Stomach (tissue), 9 donors: ENCODE measurements around the gene SF3B3. TPM values are rescaled to one million over a fixed set of nuclear protein-coding genes. Genes with fewer than 3 reads are reported as not detected.

ENCODE experiments used
- DNase-seq, 2 donors: peaks; one replicate each; pipeline versions ENCODE4 v3.0.0 to v3.0.0-alpha.2; 2013 to 2019
- H3K27ac ChIP-seq, 5 donors: fragments of 200-600 bp in 4 of 5; sonication (generic) in 4 of 5; one replicate each; pipeline ENCODE4 v1.5.1; 2013 to 2019; ENCODE audit warnings: mild to moderate bottlenecking in 1 of 5, moderate library complexity in 1 of 5
- H3K27me3 ChIP-seq, 3 donors: fragments of 200-600 bp; sonication (generic); one replicate each; pipeline ENCODE4 v1.5.1; 2017 to 2019; ENCODE audit warnings: mixed run types in 1 of 3
- H3K36me3 ChIP-seq, 4 donors: fragments of 200-600 bp; sonication (generic); 1 replicate in 3 of 4; 2 replicates in 1 of 4; pipeline ENCODE4 v1.5.1; 2016 to 2019
- H3K4me1 ChIP-seq, 4 donors: fragments of 200-600 bp; sonication (generic); one replicate each; pipeline ENCODE4 v1.5.1; 2016 to 2019
- H3K4me3 ChIP-seq, 4 donors: fragments of 200-600 bp; sonication (generic) in 3 of 4; one replicate each; pipeline ENCODE4 v1.5.1; 2016 to 2019; ENCODE audit warnings: mild to moderate bottlenecking in 1 of 4
- H3K9me3 ChIP-seq, 4 donors: fragments of 200-600 bp; sonication (generic); one replicate each; pipeline ENCODE4 v1.5.1; 2016 to 2019
- EP300 ChIP-seq: sonication (generic); formaldehyde crosslinking; IDR thresholded peaks from one replicate; pipeline ENCODE4 v1.6.1; 2017; ENCODE audit warnings: antibody characterized with exemption
- POLR2A ChIP-seq, 4 donors: fragments of 450-650 bp; IDR thresholded peaks; one replicate each; pipeline ENCODE4 v1.6.1; 2016; ENCODE audit warnings: antibody characterized with exemption in 4 of 4, control low read depth in 2 of 4, mild to moderate bottlenecking in 1 of 4, moderate library complexity in 1 of 4
- POLR2AphosphoS5 ChIP-seq, 3 donors: sonication (generic); formaldehyde crosslinking; IDR thresholded peaks; one replicate each; pipeline ENCODE4 v1.6.1; 2016; ENCODE audit warnings: antibody characterized with exemption in 3 of 3
- WGBS, 5 donors: extraction: QIAGEN DNeasy Blood & Tissue Kit in 3 of 5; methylation state at CpG; one replicate each; pipeline versions ENCODE4 v1.1.5 to v1.1.7; 2013 to 2018; 5-methylcytosine and 5-hydroxymethylcytosine counted together
- intact Hi-C: fragments of 100-400 bp; cut with DNase I; formaldehyde crosslinking; loops from one replicate; pipeline ENCODE4 v1.15.1; 2023; ENCODE audit warnings: low total_unique reads
- polyA plus RNA-seq, 3 donors: library from polyadenylated mRNA; stranded (reverse); fragments of 200-250 nt; gene quantifications; one replicate each; pipeline ENCODE4 v1.2.3, GENCODE V29; 2013
- total RNA-seq, 5 donors: library from RNA; depleted of rRNA; stranded (reverse); fragments of >200 nt; gene quantifications; one replicate each; pipeline versions ENCODE4 v1.1.0 to v1.2.3, GENCODE V29; 2014 to 2016
- TF ChIP-seq, protein P1 (sequence below), 7 experiments: fragments of 450-650 bp in 4 of 7; fragments of 200-600 bp in 3 of 7; sonication (generic) in 3 of 7; IDR thresholded peaks; one replicate each; pipeline ENCODE4 v1.5.1; 2016 to 2019; ENCODE audit warnings: antibody characterized with exemption in 7 of 7, control low read depth in 2 of 7, mild to moderate bottlenecking in 1 of 7
- donor health status: healthy with polysubstance abuse.
- donor health status: Bipolar disorder and iron deficiency.
- donor health status: healthy.

Gene SF3B3
- total and polyA plus RNA-seq, 8 donors: 30.8 to 141 (median 79.8) TPM

DNA sequence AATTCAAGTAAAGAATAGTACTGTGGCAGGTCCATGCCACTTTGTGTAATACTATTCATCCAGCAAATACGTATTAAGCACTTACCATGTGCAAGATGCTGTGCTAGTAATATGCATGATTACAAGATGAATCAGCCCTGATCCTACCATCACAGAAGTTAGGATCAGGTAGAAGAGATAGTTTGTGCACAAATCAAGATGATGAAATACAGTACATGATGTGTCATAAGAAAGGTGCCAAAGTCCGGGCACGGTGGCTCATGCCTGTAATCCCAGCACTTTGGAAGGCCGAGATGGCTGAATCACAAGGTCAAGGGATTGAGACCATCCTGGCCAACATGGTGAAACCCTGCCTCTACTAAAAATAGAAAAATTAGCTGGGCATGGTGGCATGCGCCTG lies 11.2 kb upstream of the SF3B3 start:
- WGBS, 5 donors: 92 to 98% (median 96%) methylated on average over 5 of the region's 5 CpGs
- intact Hi-C loops: no loop called here
- H3K36me3 ChIP-seq: peaks cover 81 to 100% (median 100%) of the 10 kb centered on the region in 4 donors
- no peak overlapping the region for H3K4me3 ChIP-seq
- H3K27ac ChIP-seq: no peak overlapping the region
- no peaks in the 10 kb centered on the region for H3K9me3 ChIP-seq
- H3K27me3 ChIP-seq: no peaks in the 10 kb centered on the region
- no peaks in the 10 kb centered on the region for H3K4me1 ChIP-seq
- no peak for DNase-seq
- TF ChIP-seq POLR2A (IDR thresholded peaks at IDR 0.05): no peak
- TF ChIP-seq, protein P1, sequence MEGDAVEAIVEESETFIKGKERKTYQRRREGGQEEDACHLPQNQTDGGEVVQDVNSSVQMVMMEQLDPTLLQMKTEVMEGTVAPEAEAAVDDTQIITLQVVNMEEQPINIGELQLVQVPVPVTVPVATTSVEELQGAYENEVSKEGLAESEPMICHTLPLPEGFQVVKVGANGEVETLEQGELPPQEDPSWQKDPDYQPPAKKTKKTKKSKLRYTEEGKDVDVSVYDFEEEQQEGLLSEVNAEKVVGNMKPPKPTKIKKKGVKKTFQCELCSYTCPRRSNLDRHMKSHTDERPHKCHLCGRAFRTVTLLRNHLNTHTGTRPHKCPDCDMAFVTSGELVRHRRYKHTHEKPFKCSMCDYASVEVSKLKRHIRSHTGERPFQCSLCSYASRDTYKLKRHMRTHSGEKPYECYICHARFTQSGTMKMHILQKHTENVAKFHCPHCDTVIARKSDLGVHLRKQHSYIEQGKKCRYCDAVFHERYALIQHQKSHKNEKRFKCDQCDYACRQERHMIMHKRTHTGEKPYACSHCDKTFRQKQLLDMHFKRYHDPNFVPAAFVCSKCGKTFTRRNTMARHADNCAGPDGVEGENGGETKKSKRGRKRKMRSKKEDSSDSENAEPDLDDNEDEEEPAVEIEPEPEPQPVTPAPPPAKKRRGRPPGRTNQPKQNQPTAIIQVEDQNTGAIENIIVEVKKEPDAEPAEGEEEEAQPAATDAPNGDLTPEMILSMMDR (IDR thresholded peaks at IDR 0.05): no peak
- TF ChIP-seq POLR2AphosphoS5 (IDR thresholded peaks at IDR 0.05): no peak
- TF ChIP-seq EP300: no peak

DNA sequence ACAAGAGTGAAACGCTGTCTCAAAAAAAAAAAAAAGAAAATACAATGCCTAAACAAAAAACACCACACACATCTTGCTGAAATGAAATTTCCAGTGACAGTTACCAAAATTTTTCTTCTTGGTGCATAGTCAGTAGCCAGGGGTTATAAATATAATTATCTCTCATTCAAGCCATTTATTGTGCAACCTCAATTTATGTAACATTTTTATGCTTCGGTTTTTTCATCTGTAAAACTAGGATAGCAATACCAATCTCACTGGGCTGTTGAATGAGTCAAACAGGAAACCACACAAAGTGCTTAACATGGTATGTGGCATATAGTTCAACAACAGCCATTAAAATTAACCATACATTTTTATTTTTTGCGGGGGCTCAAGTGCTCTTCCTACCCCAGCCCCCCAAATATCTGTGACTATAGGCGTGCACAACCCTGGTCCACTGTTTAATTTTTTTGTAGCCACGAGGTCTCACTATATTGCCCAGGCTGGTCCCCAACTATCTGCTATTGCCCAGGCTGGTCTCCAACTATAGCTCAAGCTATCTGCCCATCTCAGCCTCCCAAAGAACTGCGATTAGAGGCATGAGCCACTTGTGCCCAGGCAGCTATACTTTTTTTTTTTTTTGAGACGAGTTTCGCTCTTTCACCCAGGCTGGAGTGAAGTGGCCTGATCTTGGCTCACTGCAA lies 2.9 kb upstream of the SF3B3 start:
- no peaks in the 10 kb centered on the region for H3K9me3 ChIP-seq

DNA sequence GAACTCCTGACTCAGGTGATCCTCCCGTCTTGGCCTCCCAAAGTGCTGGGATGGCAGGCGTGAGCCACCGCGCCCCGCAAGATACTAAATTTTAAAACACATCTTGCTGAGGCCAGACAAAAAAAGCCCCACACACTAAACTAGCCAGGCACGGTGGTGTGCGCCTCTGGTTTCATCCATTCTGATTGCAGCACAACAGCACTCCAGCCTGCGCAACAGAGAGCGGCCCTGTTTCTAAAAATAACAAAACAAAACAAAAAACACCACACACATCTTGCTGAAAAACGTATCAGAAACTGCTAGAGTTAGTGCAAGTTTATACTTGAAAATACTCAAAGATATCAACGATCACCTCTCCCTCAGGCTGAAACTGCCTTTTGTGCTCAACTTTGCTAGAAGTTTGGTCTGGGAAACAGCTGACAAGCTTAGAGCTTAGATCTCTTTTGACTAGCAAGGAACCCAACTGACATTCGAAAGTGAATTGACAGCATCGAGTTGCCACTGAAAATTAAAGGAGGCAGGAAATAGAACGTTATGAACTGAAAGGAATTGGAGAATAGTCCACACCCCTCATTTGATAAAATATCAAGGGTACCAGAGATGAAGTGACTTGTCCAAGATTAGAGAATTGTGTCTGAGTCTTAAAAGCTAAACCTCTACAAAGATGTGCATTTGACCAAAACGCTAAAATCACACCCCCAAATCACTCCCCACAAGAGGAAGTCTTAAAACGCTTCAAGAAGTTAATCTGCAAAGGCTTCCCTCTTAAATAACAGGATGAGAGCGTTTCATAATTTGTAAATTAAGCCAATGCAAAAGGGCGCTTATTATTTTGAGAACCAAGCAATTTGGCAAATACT lies 1.2 kb upstream of the SF3B3 start:
- peak overlapping the region in 4 of 5 donors; percentile 87 to 93 (median 92) for H3K27ac ChIP-seq

More for the DNA sequence above, 2.9 kb upstream of the SF3B3 start:
- WGBS, 5 donors: 63 to 80% (median 77%) methylated on average over 8 of the region's 8 CpGs
- Histone ChIP-seq H3K27ac (no peak overlapping the region), H3K4me3 (no peak overlapping the region), H3K27me3 (no peaks in the 10 kb centered on the region), H3K36me3 (peaks cover 23 to 40% (median 36%) of the 10 kb centered on the region in 4 donors), H3K4me1 (peaks cover 11 to 38% (median 33%) of the 10 kb centered on the region in 4 donors)
- intact Hi-C loops: no loop called here
- no peak for DNase-seq
- TF ChIP-seq POLR2AphosphoS5 (IDR thresholded peaks at IDR 0.05) (no peak), POLR2A (IDR thresholded peaks at IDR 0.05) (no peak), EP300 (no peak)
- TF ChIP-seq, protein P1 (IDR thresholded peaks at IDR 0.05): no peak

More for the DNA sequence above, 1.2 kb upstream of the SF3B3 start:
- Histone ChIP-seq H3K36me3 (peaks cover 14 to 36% (median 34%) of the 10 kb centered on the region in 4 donors), H3K9me3 (no peaks in the 10 kb centered on the region), H3K4me3 (peak overlapping the region; percentile 74 to 95 (median 80)), H3K4me1 (peaks cover 26 to 55% (median 49%) of the 10 kb centered on the region in 4 donors), H3K27me3 (no peaks in the 10 kb centered on the region)
- 45 to 49% (median 48%) methylated on average over 18 of the region's 18 CpGs for WGBS, 5 donors
- TF ChIP-seq EP300 (no peak), POLR2A (IDR thresholded peaks at IDR 0.05) (no peak), POLR2AphosphoS5 (IDR thresholded peaks at IDR 0.05) (no peak)
- TF ChIP-seq, protein P1 (IDR thresholded peaks at IDR 0.05): no peak
- DNase-seq: no peak
- intact Hi-C loops: no loop called here
